HepG2 (cell line): ENCODE measurements around the gene LDLRAD4. TPM values are rescaled to one million over a fixed set of nuclear protein-coding genes. Genes with fewer than 3 reads are reported as not detected.

Source experiments
- ATAC-seq: fragments of 200-7000 bp; cut with Tn5 transposase; 3 replicates; pipeline ENCODE4 v1.9.1; 2020; ENCODE audit warnings: mild to moderate bottlenecking, moderate library complexity
- BruUV-seq: library from RNA; stranded (reverse); fragments of 400-500 nt; replicated peaks from 2 replicates; lab custom pipeline; 2021; lab: Mats Ljungman, UMichigan
- CTCF ChIA-PET: fragments of 300-600 bp; formaldehyde crosslinking; extraction: SDS; loops from one replicate; lab custom pipeline; 2021; ENCODE audit warnings: low total read pairs, inconsistent platforms, low intra/inter-chr PET ratio; lab: Yijun Ruan, JAX
- POLR2A ChIA-PET: fragments of 350-600 bp; sonication (Branson Sonifier 250); formaldehyde crosslinking; loops from one replicate; lab custom pipeline; 2020; ENCODE audit warnings: antibody characterized with exemption, inconsistent platforms; lab: Yijun Ruan, JAX
- DNase-seq: peaks from one replicate; pipeline ENCODE4 v3.0.0-alpha.2; 2015; ENCODE audit warnings: low spot score
- FAIRE-seq: peaks from 3 replicates; lab custom pipeline; 2011; peaks lifted over from hg19 to GRCh38; lab: Jason Lieb, UNC
- H2AFZ ChIP-seq: one replicate; pipeline ENCODE4 v1.6.1; 2011; ENCODE audit warnings: low read length, inconsistent platforms
- H3K27ac ChIP-seq: fragments of 300-600 bp; 3 replicates; pipeline ENCODE4 v1.8.0; 2011; ENCODE audit warnings: mixed run types, mild to moderate bottlenecking, mixed read lengths, low read length, inconsistent platforms; ENCODE audit not compliant: insufficient read depth; ENCODE audit errors: extremely low read length
- H3K27me3 ChIP-seq, 2 experiments: fragments of 200-600 bp in 1 of 2; 2 replicates in 1 of 2; 3 replicates in 1 of 2; pipeline versions ENCODE4 v1.6.0 to v1.8.0; 2011; ENCODE audit warnings: low read length in 2 of 2, mild to moderate bottlenecking in 2 of 2, moderate library complexity in 2 of 2, inconsistent platforms in 1 of 2; ENCODE audit not compliant: insufficient read depth in 2 of 2, control insufficient read depth in 1 of 2
- H3K36me3 ChIP-seq, 2 experiments: fragments of 200-600 bp in 1 of 2; replicated peaks in 1 of 2; 2 replicates in 1 of 2; 3 replicates in 1 of 2; pipeline versions ENCODE4 v1.5.1 to v1.8.0; 2011; ENCODE audit warnings: low read length in 2 of 2, inconsistent platforms in 1 of 2; ENCODE audit not compliant: insufficient read depth in 2 of 2, control insufficient read depth in 1 of 2
- H3K4me1 ChIP-seq: 2 replicates; pipeline ENCODE4 v1.5.1; 2012; ENCODE audit warnings: low read length, inconsistent platforms; ENCODE audit not compliant: insufficient read depth
- H3K4me2 ChIP-seq: 2 replicates; pipeline ENCODE4 v1.6.0; 2011; ENCODE audit warnings: low read depth, low read length, inconsistent platforms
- H3K4me3 ChIP-seq, 3 experiments: fragments of 200-600 bp in 1 of 3; sonication (generic), shearing (Covaris generic) in 1 of 3; replicated peaks in 1 of 3; 2 replicates each; pipeline ENCODE4 v1.5.1; 2011 to 2016; ENCODE audit warnings: low read length in 3 of 3, inconsistent platforms in 2 of 3, low read depth in 2 of 3, mild to moderate bottlenecking in 2 of 3, control low read depth in 1 of 3, mixed read lengths in 1 of 3; ENCODE audit not compliant: insufficient read depth in 1 of 3
- H3K79me2 ChIP-seq: one replicate; pipeline ENCODE4 v1.6.1; 2011; ENCODE audit warnings: low read length, inconsistent platforms; ENCODE audit not compliant: insufficient read depth
- H3K9ac ChIP-seq: 2 replicates; pipeline ENCODE4 v1.6.0; 2011; ENCODE audit warnings: mild to moderate bottlenecking, low read depth, low read length, inconsistent platforms; ENCODE audit not compliant: insufficient read depth
- H3K9me3 ChIP-seq: 2 replicates; pipeline ENCODE4 v1.5.1; 2012; ENCODE audit warnings: mild to moderate bottlenecking, low read length
- H4K20me1 ChIP-seq: 2 replicates; pipeline ENCODE4 v1.6.0; 2011; ENCODE audit warnings: inconsistent platforms, mild to moderate bottlenecking, low read length, moderate library complexity; ENCODE audit not compliant: insufficient read depth
- BCL3 ChIP-seq: sonication (generic); formaldehyde crosslinking; IDR thresholded peaks from 2 replicates; pipeline ENCODE4 v1.5.1; 2020; ENCODE audit warnings: mild to moderate bottlenecking, missing genetic modification reagents, moderate library complexity
- GPBP1L1 ChIP-seq: sonication (generic); formaldehyde crosslinking; IDR thresholded peaks from 2 replicates; pipeline ENCODE4 v1.5.0; 2020; ENCODE audit warnings: mild to moderate bottlenecking, missing genetic modification reagents
- KDM6A ChIP-seq: IDR thresholded peaks from 2 replicates; pipeline ENCODE4 v1.6.1; 2016; ENCODE audit warnings: low read depth
- RNF219 ChIP-seq: sonication (generic); formaldehyde crosslinking; IDR thresholded peaks from 2 replicates; pipeline ENCODE4 v1.5.0; 2020; ENCODE audit warnings: mild to moderate bottlenecking, missing genetic modification reagents
- STAT5B ChIP-seq: sonication (generic); formaldehyde crosslinking; IDR thresholded peaks from 2 replicates; pipeline ENCODE4 v1.4.0; 2020; ENCODE audit warnings: missing genetic modification reagents
- ZBTB14 ChIP-seq: sonication (generic); formaldehyde crosslinking; IDR thresholded peaks from 2 replicates; pipeline ENCODE4 v1.4.0; 2020; ENCODE audit warnings: missing genetic modification reagents
- ZBTB8A ChIP-seq: sonication (generic); formaldehyde crosslinking; IDR thresholded peaks from 2 replicates; pipeline ENCODE4 v1.4.0; 2020; ENCODE audit warnings: mild to moderate bottlenecking, low read depth, missing genetic modification reagents, borderline replicate concordance
- ZNF496 ChIP-seq: sonication (generic); formaldehyde crosslinking; IDR thresholded peaks from 2 replicates; pipeline ENCODE4 v1.8.1; 2023; ENCODE audit warnings: mild to moderate bottlenecking, moderate library complexity, missing genetic modification reagents; ENCODE audit not compliant: insufficient replicate concordance
- ZNF563 ChIP-seq: sonication (generic); formaldehyde crosslinking; IDR thresholded peaks from 2 replicates; pipeline ENCODE4 v1.8.0; 2022; ENCODE audit warnings: mild to moderate bottlenecking, moderate library complexity, missing genetic modification reagents
- ZNF570 ChIP-seq: sonication (generic); formaldehyde crosslinking; IDR thresholded peaks from 2 replicates; pipeline ENCODE4 v1.4.0; 2020; ENCODE audit warnings: mild to moderate bottlenecking, missing genetic modification reagents, borderline replicate concordance
- ZNF576 ChIP-seq: sonication (generic); formaldehyde crosslinking; IDR thresholded peaks from 2 replicates; pipeline ENCODE4 v1.4.0; 2020; ENCODE audit warnings: mild to moderate bottlenecking, missing genetic modification reagents
- WGBS: methylation state at CpG from one replicate; pipeline ENCODE4 v1.1.6; 2017; ENCODE audit warnings: low lambda C conversion rate; 5-methylcytosine and 5-hydroxymethylcytosine counted together
- in situ Hi-C: cut with HindIII; loops from 2 replicates; pipeline ENCODE4 v1.10.0; 2017; ENCODE audit warnings: low pct_unique_long_range_greater_than_20kb; ENCODE audit not compliant: extremely low pct_ligation_motif_present
- intact Hi-C: fragments of 100-400 bp; cut with micrococcal nuclease; formaldehyde crosslinking; loops from one replicate; pipeline ENCODE4 v1.10.0; 2022; ENCODE audit not compliant: unreplicated experiment
- polyA plus RNA-seq, 8 experiments: library from polyadenylated mRNA; depleted of rRNA in 3 of 8; stranded (reverse) in 7 of 8; unstranded in 1 of 8; fragments of >200 nt; fragmentation: Illumina TruSeq in 4 of 8; extraction: Trizol in 4 of 8; gene quantifications; 2 replicates each; pipeline versions ENCODE4 v1.2.1 to v1.2.3, GENCODE V29; 2011 to 2016; ENCODE audit warnings: low read depth in 4 of 8, missing spikeins in 1 of 8, mixed read lengths in 1 of 8; ENCODE audit not compliant: insufficient read depth in 1 of 8
- total RNA-seq, 5 experiments: library from RNA; depleted of rRNA; stranded (reverse); fragments of >200 nt; fragmentation: Illumina TruSeq; extraction: Trizol; gene quantifications; 2 replicates each; pipeline ENCODE4 v1.2.3, GENCODE V29; 2016; ENCODE audit warnings: low read depth in 1 of 5

LDLRAD4 gene
- total and polyA plus RNA-seq, 2 of the 13 experiments (the other 11 are each of a cell fraction or from before 2014, with no cell fraction given) = 13.6 to 20.9 TPM

GRCh38 chr18:13487237-13487636 lies 268.7 kb downstream of the LDLRAD4 start:
- no peak for FAIRE-seq
- peaks cover 0 to 7% of the 10 kb centered on the region in 2 experiments; a peak in 1 of 5 replicates for H3K36me3 ChIP-seq
- intact Hi-C loops = no loop called here

GRCh38 chr18:13488281-13488929 lies 269.8 kb downstream of the LDLRAD4 start:
- no peaks in the 10 kb centered on the region for H3K79me2 ChIP-seq
- WGBS = 94% methylated on average over 14 of the region's 14 CpGs
- H4K20me1 ChIP-seq = no peaks in the 10 kb centered on the region
- no peak overlapping the region for H3K4me3 ChIP-seq
- in situ Hi-C loops (no loop called here), intact Hi-C loops (no loop called here)
- H3K36me3 ChIP-seq = peaks cover 0 to 9% of the 10 kb centered on the region in 2 experiments; a peak in 1 of 5 replicates
- no peak overlapping the region for H3K27ac ChIP-seq
- ATAC-seq (no peak), FAIRE-seq (no peak), DNase-seq (no peak)
- CTCF ChIA-PET = no interaction called here
- no TSS peak for BruUV-seq
- H3K27me3 ChIP-seq = no peaks in the 10 kb centered on the region
- no peaks in the 10 kb centered on the region for H3K9me3 ChIP-seq
- H3K4me2 ChIP-seq = no peak overlapping the region
- H3K4me1 ChIP-seq = peaks cover 6% of the 10 kb centered on the region; the same call in 1 of the 2 replicates
- POLR2A ChIA-PET = no interaction called here
- no peak overlapping the region for H2AFZ ChIP-seq
- H3K9ac ChIP-seq = no peak overlapping the region
- TF ChIP-seq ZBTB14 (CRISPR knock-in tag) (no peak), ZNF570 (CRISPR knock-in tag) (no peak), BCL3 (CRISPR knock-in tag) (no peak), STAT5B (CRISPR knock-in tag) (no peak), ZNF496 (CRISPR knock-in tag) (no peak), GPBP1L1 (no peak), ZBTB8A (CRISPR knock-in tag) (no peak), ZNF576 (CRISPR knock-in tag) (no peak), RNF219 (CRISPR knock-in tag) (no peak), ZNF563 (no peak)

More at GRCh38 chr18:13487237-13487636, 268.7 kb downstream of the LDLRAD4 start:
- H4K20me1 ChIP-seq = no peaks in the 10 kb centered on the region
- H2AFZ ChIP-seq = no peak overlapping the region
- in situ Hi-C loops = no loop called here
- H3K27ac ChIP-seq = no peak overlapping the region
- ChIA-PET POLR2A (no interaction called here), CTCF (no interaction called here)
- no peaks in the 10 kb centered on the region for H3K9me3 ChIP-seq
- no peak overlapping the region for H3K9ac ChIP-seq
- H3K4me1 ChIP-seq = peaks cover 6% of the 10 kb centered on the region; the same call in 1 of the 2 replicates
- H3K4me3 ChIP-seq = no peak overlapping the region
- H3K79me2 ChIP-seq = no peaks in the 10 kb centered on the region
- no TSS peak for BruUV-seq
- H3K27me3 ChIP-seq = no peaks in the 10 kb centered on the region
- 84% methylated on average over 7 of the region's 7 CpGs for WGBS
- no peak for TF ChIP-seq KDM6A (CRISPR knock-in tag)
- DNase-seq = no peak
- ATAC-seq = no peak
- no peak overlapping the region for H3K4me2 ChIP-seq
